Measurements from ENCODE around the gene SMIM44. TPM values are rescaled to one million over a fixed set of nuclear protein-coding genes. Genes with fewer than 3 reads are reported as not detected.

The SMIM44 gene
- total and polyA plus RNA-seq, 9 of the 15 experiments (the other 6 are each of a cell fraction or from before 2014, with no cell fraction given), result not detected

DNA sequence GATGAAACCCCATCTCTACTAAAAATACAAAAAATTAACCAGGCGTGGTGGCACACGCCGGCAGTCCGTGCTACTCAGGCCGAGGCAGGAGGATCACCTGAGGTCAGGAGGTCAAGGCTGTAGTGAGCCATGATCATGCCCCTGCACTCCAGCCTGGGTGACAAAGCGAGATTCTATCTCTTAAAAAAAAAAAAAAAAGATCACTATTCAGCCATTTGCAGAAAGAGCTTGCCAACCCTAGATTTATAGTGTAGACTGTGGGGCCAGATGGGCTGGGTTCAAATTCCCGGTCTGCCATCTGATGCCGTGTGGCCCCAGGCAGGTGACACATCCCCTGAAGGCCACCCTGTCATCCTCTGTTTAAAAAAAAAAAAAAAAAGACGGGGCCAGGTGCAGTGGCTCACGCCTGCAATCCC, 31.8 kb downstream of the SMIM44 start:
- Histone ChIP-seq H3K27me3 (ENCODE audit: control insufficient read depth in 2 of 2, insufficient read depth in 2 of 2, low read length in 2 of 2) (no peaks in the 10 kb centered on the region), H3K4me3 (no peak overlapping the region), H2AFZ (ENCODE audit: low read depth, low read length) (no peak overlapping the region), H3K27ac (ENCODE audit: extremely low read depth, low read depth, low read length) (peak overlapping the region; percentile 2; the same call in 2 of the 3 replicates), H3K9me3 (replicated peaks; ENCODE audit: control insufficient read depth, insufficient read depth, low read depth, low read length) (no peaks in the 10 kb centered on the region), H3K36me3 (ENCODE audit: control insufficient read depth, insufficient read depth, low read length) (peaks cover 88% of the 10 kb centered on the region), H3K79me2 (ENCODE audit: control insufficient read depth, insufficient read depth, low read length) (peaks cover 7% of the 10 kb centered on the region; the same call in 2 of the 3 replicates), H3K4me1 (replicated peaks in 1 of 2; ENCODE audit: control insufficient read depth in 2 of 2, insufficient read depth in 2 of 2, low read length in 2 of 2) (peaks cover 3 to 29% of the 10 kb centered on the region in 2 experiments; a peak in 2 of 5 replicates), H3K9me1 (ENCODE audit: control insufficient read depth, insufficient read depth, low read length) (no peaks in the 10 kb centered on the region), H3K4me2 (ENCODE audit: insufficient read depth, low read length) (no peak overlapping the region), H3K9ac (ENCODE audit: insufficient read depth in 1 of 2, low read depth in 2 of 2, low read length in 2 of 2) (no peak overlapping the region), H4K20me1 (replicated peaks; ENCODE audit: control insufficient read depth, insufficient read depth, low read length) (peaks cover 8% of the 10 kb centered on the region)
- POLR2A ChIA-PET, result no interaction called here
- no TSS peak for BruUV-seq (replicated peaks)
- TF ChIP-seq MAFG (tag; conservative IDR thresholded peaks at IDR 0.05) (peak; percentile 29; the same call in 1 of the 2 replicates), ZNF316 (IDR thresholded peaks at IDR 0.05) (peak; percentile 25; the same call in 1 of the 2 replicates), BHLHE40 (IDR thresholded peaks at IDR 0.05; ENCODE audit: low read length) (peak; percentile 63), ZNF384 (IDR thresholded peaks at IDR 0.05; ENCODE audit: low read depth, low read length) (peak; percentile 74), NFE2 (IDR thresholded peaks at IDR 0.05; ENCODE audit: low read depth) (peak; percentile 30; the same call in 1 of the 2 replicates), FOXA1 (IDR thresholded peaks at IDR 0.05; ENCODE audit: borderline replicate concordance) (no peak), NR2C2 (CRISPR knock-in tag; IDR thresholded peaks at IDR 0.05) (no peak), NR2C2 (tag; IDR thresholded peaks at IDR 0.05) (peak; percentile 68), ZNF76 (CRISPR knock-in tag; IDR thresholded peaks at IDR 0.05; ENCODE audit: borderline replicate concordance) (no peak), SP1 (CRISPR knock-in tag; IDR thresholded peaks at IDR 0.05) (no peak)
- peak; percentile 33; the same call in 2 of the 3 replicates for ATAC-seq
- FAIRE-seq, result no peak
- intact Hi-C loops (cut with micrococcal nuclease), result no loop called here
- in situ Hi-C loops (cut with MboI), result no loop called here
- no peak for DNase-seq (ENCODE audit: extremely low read depth in 1 of 4, low spot score in 3 of 4)
- WGBS (ENCODE audit: insufficient coverage, low coverage, missing lambda C conversion rate), result 80% methylated on average over 9 of the region's 10 CpGs
- CTCF ChIA-PET (ENCODE audit: low intra/inter-chr PET ratio), result no interaction called here

Measured in K562 (cell line).